BE2C (cell line): ENCODE results near the gene JMJD4.

Experiments used
- DNase-seq: peaks from one replicate; pipeline ENCODE4 v3.0.0-alpha.2; 2020
- H3K27me3 ChIP-seq: fragments of 250-450 bp; sonication (Bioruptor Pico); 2 replicates; pipeline ENCODE4 v1.5.1; 2020; ENCODE audit warnings: mild to moderate bottlenecking
- H3K36me3 ChIP-seq: fragments of 250-450 bp; sonication (Bioruptor Pico); 2 replicates; pipeline ENCODE4 v1.5.1; 2020; ENCODE audit warnings: mild to moderate bottlenecking
- H3K4me1 ChIP-seq: fragments of 250-450 bp; sonication (Bioruptor Pico); 2 replicates; pipeline ENCODE4 v1.5.1; 2020
- H3K4me3 ChIP-seq: 2 replicates; pipeline ENCODE4 v1.5.1; 2011; ENCODE audit warnings: low read depth, low read length
- H3K9me3 ChIP-seq: fragments of 250-450 bp; sonication (Bioruptor Pico); 2 replicates; pipeline ENCODE4 v1.5.1; 2020
- TF ChIP-seq, protein P1 (sequence below): IDR thresholded peaks from 2 replicates; pipeline ENCODE4 v1.5.1; 2012; ENCODE audit warnings: mild to moderate bottlenecking, low read depth, low read length

JMJD4 gene

DNA sequence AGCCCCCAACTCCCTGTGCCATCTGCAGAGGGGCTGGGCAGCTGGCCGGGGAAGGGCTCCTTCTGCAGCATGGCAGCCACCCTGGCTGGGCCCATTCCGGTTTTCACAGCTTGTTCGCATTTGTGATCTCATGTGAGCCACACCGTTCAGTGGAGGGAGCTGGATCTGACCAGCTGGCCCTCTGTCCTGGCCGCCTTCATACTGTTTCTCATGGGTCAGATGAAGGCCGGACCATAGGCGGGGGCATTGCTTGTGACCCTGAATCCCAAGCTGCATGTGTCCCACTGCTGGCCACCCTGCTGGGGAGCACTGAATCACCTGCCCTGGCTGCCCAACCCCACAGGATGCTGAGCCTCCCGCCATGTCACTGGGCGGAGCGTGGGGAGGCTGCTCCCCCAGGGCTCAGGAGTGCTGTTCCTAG lies 43.9 kb upstream of the JMJD4 start:
- no peaks in the 10 kb centered on the region for H3K9me3 ChIP-seq
- H3K4me1 ChIP-seq = no peaks in the 10 kb centered on the region
- no peak for DNase-seq
- TF ChIP-seq, protein P1, sequence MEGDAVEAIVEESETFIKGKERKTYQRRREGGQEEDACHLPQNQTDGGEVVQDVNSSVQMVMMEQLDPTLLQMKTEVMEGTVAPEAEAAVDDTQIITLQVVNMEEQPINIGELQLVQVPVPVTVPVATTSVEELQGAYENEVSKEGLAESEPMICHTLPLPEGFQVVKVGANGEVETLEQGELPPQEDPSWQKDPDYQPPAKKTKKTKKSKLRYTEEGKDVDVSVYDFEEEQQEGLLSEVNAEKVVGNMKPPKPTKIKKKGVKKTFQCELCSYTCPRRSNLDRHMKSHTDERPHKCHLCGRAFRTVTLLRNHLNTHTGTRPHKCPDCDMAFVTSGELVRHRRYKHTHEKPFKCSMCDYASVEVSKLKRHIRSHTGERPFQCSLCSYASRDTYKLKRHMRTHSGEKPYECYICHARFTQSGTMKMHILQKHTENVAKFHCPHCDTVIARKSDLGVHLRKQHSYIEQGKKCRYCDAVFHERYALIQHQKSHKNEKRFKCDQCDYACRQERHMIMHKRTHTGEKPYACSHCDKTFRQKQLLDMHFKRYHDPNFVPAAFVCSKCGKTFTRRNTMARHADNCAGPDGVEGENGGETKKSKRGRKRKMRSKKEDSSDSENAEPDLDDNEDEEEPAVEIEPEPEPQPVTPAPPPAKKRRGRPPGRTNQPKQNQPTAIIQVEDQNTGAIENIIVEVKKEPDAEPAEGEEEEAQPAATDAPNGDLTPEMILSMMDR = no peak
- no peaks in the 10 kb centered on the region for H3K27me3 ChIP-seq
- no peaks in the 10 kb centered on the region for H3K36me3 ChIP-seq
- H3K4me3 ChIP-seq = no peak overlapping the region

DNA sequence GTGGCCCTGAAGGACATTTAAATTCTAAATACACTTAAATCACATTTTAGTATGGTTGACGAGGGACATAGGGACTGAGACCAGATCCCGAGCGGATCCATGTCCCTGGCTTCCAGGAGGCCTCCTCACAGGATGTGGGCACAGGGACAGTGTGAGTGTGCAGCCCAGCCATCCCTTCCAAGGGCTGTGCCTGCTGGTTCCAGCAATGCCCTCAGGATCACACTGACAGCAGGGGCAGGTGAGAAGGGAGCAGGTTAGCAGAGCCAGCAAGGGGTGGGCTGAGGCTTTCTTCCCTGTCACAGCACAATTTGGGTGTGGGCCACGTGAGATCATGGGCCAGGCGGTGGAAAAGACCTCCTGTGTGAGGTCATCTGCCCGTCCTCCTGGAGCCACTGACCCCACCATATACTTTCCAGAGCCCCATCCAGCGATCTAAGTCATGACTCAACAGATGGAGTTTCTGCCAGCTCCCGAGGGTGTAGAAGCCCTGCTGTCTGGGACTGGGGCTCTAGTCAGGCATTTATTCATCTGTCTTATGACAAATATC lies 43.4 kb upstream of the JMJD4 start:
- Histone ChIP-seq H3K36me3 (no peaks in the 10 kb centered on the region), H3K27me3 (no peaks in the 10 kb centered on the region), H3K4me1 (no peaks in the 10 kb centered on the region), H3K4me3 (no peak overlapping the region), H3K9me3 (no peaks in the 10 kb centered on the region)
- TF ChIP-seq, protein P1 = no peak
- DNase-seq = no peak

DNA sequence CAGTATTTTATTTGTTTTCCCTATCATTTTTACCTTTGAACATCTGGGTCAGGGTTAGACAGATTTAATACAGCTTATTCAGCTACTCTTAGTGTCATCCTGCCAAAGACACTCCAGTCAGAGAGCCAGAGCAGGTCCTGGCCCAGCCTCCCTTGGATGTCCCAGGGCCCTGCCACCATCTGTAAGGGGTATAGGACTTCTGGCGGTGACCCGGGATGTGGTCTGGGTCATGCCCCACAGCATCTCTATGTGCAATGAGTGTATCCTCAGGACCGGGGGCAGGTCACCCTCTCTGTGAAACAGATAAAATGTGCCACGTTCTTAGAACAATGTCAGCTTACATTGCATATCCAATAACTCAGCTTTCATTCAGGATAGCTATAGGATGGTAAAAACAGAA lies 42.5 kb upstream of the JMJD4 start:
- no peaks in the 10 kb centered on the region for H3K27me3 ChIP-seq
- no peak for DNase-seq
- H3K9me3 ChIP-seq = no peaks in the 10 kb centered on the region
- H3K4me3 ChIP-seq = no peak overlapping the region
- H3K4me1 ChIP-seq = no peaks in the 10 kb centered on the region
- TF ChIP-seq, protein P1 = no peak
- no peaks in the 10 kb centered on the region for H3K36me3 ChIP-seq

DNA sequence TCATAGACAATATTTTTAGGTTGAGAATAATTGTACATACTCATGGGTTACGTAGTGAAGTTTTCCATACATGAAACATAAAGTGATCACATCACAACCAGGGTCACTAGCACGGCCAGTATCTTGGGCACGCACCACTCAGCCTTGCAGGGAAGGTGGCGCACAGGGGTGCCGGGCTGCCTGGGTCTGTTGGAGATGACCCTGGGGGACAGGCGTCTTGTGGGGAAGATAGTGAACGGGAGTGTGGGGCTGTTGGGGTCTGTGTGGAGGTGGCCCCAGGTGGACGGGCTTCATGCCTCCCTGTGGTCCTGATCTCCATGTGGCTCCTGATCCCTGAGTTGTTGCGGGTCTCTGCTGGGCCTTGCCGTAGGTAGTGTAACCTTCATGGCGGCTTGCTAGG lies 42.1 kb upstream of the JMJD4 start:
- H3K4me1 ChIP-seq = no peaks in the 10 kb centered on the region
- no peaks in the 10 kb centered on the region for H3K27me3 ChIP-seq
- H3K4me3 ChIP-seq = no peak overlapping the region
- H3K9me3 ChIP-seq = no peaks in the 10 kb centered on the region
- DNase-seq = no peak
- TF ChIP-seq, protein P1 = no peak
- H3K36me3 ChIP-seq = no peaks in the 10 kb centered on the region

DNA sequence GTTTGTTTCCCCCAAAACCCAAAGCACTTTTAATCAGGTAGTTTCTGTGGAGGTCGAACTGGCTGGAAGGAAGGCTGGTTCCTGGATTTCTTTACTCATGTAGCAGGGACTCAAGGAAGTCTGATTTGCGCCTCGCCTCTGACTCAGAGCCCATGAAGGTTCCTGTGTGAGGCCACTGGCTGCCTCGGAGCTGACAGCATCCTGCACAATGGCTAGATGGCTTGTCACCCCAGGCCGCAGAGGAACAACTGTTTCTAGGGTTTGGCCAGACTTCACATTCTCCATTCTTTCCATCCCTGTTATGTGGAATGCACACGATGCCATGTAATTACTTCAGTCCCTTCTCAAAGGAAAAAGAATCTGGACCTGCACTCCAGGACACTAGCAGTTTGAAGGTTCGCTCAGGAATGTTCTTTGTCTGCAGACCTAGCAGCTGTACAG lies 41.2 kb upstream of the JMJD4 start:
- Histone ChIP-seq H3K36me3 (no peaks in the 10 kb centered on the region), H3K4me1 (no peaks in the 10 kb centered on the region), H3K27me3 (no peaks in the 10 kb centered on the region), H3K4me3 (no peak overlapping the region), H3K9me3 (no peaks in the 10 kb centered on the region)
- DNase-seq = no peak
- TF ChIP-seq, protein P1 = no peak

DNA sequence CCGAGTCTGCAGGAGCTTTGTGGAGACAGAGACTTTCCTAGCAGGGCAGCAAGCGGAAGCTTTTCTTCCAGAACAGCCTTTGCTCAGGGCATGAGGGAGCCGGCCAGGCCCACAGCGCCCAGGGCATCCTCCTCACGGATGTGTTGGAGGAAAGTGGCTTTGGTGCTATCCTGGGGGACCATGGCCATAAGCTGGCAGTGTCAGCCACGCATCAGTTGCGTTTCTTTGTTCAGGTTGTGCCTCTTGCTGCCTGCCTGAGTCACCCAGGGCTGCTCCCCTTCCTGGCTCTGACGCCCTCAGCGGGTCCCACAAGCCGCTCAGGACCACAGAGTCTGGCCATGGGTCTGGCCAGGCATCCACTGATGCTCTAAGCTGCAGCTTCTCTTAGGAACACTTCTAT lies 40.7 kb upstream of the JMJD4 start:
- TF ChIP-seq, protein P1 = no peak
- no peak for DNase-seq
- no peaks in the 10 kb centered on the region for H3K4me1 ChIP-seq
- H3K4me3 ChIP-seq = no peak overlapping the region
- no peaks in the 10 kb centered on the region for H3K36me3 ChIP-seq
- H3K9me3 ChIP-seq = no peaks in the 10 kb centered on the region
- no peaks in the 10 kb centered on the region for H3K27me3 ChIP-seq
